Limb (tissue), 2 donors: ENCODE measurements around the gene CTNNA3.

Experiments used
- DNase-seq, 2 donors: peaks; one replicate each; pipeline ENCODE4 v3.0.0-alpha.2; 2016; ENCODE audit errors: extremely low spot score in 2 of 2

The CTNNA3 gene

GRCh38 chr10:66880826-66881225, 815.2 kb downstream of the CTNNA3 start:
- DNase-seq: no peak

DNA sequence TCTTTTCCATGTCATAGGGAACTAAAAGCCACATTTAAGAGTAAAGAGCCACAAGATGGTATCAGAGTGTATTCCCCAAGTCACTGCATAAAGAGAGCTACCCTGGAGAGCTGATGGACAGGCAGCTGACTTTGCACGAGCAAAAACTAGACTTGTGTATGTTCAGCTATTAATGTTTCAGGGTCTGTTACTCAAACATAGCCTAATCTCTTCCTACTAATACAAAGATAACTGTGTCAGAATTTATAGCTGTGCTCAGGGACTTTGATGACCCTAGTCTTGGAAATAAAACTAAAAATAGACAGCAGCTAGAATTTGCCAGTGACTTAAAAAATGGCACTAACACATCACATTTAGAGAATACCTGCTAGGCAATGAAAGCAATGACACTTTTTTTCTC, 815.7 kb downstream of the CTNNA3 start:
- DNase-seq: no peak

DNA sequence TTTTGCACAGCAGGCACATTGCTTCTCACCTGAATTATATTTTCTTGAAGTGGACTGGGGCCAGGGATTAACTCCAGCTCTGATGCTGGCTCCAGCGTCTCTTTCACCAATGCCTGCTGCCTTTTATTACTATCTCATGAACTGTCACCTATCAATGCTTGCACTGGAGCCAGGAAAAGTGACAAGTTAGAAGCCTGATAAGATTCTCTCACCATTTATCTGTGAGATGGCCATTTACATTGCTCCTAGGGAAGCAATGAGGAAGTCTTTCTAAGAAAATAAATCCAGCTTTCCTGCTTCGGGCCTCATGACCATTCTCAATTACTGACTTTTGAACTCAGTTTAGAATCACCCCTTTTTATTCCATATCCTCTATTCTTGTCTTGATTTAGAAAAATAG, 818.6 kb downstream of the CTNNA3 start:
- no peak for DNase-seq

DNA sequence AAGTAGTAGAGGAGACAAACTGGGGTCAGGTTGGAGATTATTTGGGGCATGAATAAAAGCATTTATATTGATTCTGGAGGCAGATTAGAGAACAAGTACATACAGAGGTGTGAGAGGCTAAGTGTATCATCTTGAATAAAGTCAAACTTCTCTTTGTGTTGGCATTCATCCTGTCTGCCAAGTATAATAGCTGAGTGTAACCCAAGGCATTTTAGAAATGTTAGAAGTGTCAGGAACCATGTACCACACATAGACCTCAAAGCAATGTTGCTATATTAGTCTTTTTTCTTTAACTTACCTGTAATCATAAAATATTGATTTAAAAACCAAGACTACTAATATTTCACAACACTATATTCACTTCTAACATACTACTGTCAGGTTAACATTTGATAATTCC, 826.4 kb downstream of the CTNNA3 start:
- DNase-seq: no peak

DNA sequence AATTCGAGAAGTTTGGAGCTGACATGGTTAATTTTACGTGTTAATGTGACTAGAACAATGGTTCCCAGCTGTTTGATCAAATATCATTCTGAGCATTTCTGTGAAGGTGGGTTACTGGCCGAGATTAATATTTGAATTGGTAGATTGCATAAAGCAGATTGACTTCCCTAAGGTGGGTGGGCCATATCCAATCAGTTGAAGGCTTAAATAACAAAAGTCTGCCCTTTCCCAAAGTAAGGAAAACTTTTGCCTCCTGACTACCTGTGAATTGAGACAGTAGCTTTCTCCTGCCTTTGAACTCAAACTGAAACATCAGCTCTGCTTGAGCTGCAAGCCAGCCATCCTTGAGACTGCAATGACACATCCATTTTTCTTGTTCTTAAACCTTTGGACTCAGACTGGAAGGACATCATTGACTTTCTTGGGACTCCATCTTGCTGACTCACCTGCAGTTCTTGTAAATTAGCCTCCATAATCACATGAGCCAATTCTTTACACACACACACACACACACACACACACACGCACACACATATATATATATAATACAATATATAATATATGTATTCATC, 833.2 kb downstream of the CTNNA3 start:
- no peak for DNase-seq

DNA sequence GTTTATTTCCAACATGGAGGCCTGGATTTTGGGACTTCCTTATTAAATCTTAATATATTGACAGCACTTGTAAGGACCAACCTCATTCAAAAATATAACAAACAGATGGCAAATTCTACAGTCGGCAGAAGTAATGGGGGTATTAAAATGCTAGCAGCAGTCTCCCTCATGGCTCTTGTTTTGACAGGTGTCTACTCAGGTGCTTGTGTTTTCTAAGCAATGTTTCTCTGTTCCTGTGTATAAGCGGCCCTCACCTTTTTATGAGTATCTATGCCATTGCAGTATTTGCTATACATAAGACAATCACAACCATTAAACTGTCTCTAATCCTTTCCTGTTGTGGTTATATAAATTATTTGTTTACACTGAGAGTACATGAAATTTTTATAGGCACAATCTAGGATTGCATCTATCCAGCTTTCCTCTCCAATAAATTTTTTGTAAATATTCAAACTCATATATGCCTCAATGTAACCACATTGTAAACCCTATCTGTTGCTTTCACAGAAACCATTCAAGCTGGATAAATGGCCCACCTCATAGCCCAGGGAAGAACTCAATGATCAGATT, 835.5 kb downstream of the CTNNA3 start:
- DNase-seq: no peak

DNA sequence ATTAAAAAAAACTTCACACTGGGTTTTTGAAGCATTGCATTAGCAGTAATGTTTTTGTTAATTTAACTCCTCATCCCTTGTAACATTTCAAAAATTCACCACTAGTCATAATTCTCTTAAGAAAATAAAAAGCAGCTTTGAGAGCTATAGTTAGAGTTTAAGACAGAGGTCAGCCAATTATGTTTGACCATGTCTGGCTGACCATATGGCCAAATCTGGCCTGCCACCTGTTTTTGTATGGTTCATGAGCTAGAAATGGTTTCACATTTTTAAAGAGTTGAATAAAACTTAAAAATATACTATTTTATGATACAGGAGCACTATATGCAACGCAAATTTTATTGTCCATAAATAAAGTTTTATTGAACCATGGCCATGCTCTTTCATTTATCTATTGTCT, 843.2 kb downstream of the CTNNA3 start:
- no peak for DNase-seq

GRCh38 chr10:66848856-66849255, 847.1 kb downstream of the CTNNA3 start:
- DNase-seq: no peak

GRCh38 chr10:66844176-66844942, 851.6 kb downstream of the CTNNA3 start:
- peak in 1 of 2 donors; percentile 25 for DNase-seq

DNA sequence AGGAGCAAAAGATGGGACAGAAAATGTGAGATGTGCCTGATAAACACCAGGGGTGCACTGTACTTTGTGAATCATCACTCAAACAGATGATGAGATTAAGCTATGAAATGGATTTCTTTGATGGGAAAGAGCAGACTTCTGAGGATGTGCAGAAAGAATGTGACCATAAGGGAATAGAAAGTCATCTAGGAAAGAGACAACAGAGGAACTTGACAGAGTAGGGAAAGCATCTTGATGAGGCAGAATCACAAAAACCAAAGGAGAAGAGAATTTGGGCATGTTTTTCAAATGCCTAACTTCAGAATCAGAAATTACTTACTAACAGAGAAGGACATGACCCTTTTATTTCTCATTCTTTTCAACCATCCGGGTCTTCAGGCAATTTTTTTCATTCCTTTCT, 852.6 kb downstream of the CTNNA3 start:
- no peak for DNase-seq

GRCh38 chr10:66842867-66843266, 853.1 kb downstream of the CTNNA3 start:
- no peak for DNase-seq

DNA sequence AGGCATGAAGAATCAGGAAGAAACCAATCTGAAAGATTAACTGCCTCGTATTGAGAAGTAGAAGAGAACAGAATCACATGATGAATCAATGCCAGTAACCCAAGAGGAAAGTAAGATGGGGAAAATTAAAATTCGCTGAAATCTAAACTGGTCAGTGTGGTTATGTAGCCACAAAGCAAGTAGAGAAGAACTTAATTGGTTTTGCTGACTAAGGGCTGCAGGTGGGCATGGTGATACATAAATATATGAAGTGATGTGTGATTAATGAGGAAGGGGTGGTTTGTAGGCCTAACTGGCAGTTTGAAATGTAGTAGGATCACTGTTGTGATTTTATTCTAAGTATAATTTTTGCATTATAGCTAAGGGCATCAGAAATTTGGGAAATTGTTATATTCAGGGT, 853.6 kb downstream of the CTNNA3 start:
- DNase-seq: no peak

- no peak for DNase-seq
Measured at GRCh38 chr10:66838656-66839055, 857.3 kb downstream of the CTNNA3 start.

DNA sequence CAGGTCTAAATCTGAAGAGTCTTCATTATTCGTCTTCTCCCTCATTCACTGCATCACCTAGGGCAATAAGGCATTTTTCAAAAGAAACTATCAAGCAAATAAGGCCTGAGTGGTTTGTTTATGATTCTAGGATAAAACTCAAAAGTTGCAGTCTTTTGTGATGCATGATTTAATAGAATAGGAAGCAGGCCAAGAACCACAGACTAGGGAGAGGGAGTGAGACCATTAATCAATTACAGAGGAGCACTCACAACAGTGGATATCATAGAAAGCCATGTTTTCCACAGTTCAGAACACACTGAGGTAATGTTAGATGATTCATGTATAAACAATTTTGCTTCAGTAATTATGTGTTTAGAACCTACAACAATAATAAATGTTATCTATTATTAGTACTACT, 858.0 kb downstream of the CTNNA3 start:
- no peak for DNase-seq

DNA sequence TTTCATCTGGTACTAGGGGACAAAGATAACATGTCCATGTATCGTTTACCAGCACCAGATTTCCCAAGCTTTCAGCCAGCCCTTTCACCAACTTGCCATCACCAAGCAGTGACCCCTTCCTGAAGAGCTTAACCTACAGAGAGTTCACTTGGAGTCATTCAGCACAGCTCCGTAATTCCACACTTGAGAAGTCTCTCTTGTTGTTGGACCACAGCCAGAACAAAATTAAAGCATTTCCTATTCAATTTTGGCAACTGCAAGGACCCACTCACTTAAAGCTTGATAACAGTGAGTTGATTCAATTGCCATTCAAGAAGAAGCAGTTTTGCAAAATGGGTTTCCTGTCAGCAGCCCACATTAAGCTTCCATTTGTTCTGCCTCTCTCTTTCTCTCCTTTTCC, 858.7 kb downstream of the CTNNA3 start:
- DNase-seq: no peak

- DNase-seq: no peak
Measured at GRCh38 chr10:66836771-66837170, 859.2 kb downstream of the CTNNA3 start.

DNA sequence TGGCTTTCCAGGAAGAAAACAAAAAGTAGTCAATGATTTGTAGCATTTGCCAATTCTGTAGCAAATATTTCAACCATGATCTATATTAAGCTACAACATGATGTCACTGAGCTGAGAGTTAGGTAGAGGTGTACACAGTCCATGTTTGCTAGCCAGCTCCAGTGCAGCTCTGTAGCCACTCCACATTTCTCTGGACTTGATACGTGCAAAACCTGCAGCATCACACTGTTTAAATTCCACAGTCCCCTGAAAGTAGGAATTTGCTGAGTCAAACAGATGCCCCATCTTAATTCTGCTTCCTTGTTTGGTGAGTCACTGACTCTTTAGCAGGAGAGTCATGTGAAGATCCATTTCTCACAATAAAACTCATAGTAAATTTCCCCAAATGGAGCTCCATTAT, 859.9 kb downstream of the CTNNA3 start:
- no peak for DNase-seq

DNA sequence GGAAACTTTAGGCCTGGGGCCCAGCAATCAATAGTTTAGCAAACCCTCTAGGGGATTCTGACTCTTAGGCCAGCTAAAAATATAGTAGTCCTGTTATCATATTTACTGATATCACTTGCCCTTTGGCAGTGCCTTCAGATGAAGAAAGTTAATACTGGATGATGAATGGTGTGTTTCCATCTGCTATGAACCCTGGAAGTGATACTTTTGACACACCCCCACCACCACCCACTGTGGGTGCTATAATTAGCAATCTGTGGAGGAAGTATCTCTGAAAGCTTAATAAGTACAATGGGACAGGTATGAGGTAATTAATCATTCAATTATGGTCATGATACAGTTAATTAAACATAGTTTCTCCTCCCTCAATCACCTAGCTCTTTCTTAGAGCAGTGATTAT, 860.6 kb downstream of the CTNNA3 start:
- no peak for DNase-seq

DNA sequence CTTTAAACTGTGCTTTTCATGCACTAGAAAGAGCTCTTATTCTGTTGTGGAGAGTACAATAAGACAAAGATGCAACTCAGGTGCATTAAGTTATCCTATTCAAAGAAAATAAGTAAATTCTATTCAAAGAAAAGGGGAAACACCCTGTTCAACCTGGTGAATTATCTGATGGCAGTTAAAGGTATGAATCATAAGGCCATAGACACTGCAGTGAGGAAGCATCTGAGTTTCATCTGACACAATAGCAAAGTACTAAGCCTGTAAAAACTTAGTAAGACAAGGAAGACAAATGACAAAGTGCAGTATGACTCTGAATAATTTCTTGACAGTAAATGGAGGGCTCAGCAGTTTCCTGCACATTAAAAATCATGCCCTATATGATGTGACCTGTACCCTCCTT, 861.2 kb downstream of the CTNNA3 start:
- DNase-seq: no peak

- no peak for DNase-seq
Measured at GRCh38 chr10:66833861-66834260, 862.1 kb downstream of the CTNNA3 start.

DNA sequence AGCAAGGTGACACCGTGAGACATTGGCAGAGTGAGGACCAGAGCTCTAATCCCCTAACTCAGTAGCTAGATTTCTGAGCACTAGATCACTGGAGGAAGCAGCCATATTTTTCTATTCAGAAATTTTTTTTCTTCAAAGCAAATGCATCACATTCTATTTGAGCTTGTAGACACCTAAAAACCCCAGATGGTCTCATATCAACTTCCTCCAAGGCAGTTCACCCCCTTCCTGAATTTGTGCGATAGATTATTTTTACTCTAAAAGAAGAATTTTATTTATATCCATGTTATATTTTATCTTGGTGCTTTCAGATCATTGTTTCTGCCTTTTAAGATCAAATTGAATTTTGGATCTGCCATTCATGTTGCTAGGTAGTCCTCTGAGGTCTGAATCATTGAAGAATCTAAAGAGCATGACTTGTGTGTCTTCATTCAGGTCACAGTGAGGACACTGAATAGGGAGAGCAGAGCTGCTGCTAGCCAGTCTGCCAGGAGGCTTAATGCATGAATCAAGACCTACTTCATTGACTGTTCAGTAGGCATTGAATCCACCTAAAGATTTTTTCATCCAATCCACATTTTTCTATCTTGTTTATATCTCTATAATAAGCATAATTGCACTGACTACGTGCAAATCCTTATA, 863.1 kb downstream of the CTNNA3 start:
- no peak for DNase-seq

DNA sequence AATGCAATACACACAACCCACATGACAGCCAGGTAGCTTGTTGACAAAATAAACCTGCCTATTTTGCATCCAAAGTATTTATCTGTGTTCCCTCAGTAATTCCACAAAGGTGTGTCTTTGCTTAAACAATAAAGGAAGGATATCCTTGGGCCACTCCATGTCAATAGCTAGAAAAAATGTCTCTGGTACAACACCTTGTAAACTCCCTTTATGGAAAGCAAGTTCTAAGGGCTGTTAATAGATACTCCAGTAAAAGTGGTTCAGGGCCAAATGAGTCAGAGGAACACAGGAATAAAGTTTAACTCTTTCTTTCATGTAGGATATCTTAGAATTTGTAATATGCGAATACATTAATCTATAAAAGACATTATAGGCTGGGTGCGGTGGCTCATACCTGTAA, 867.0 kb downstream of the CTNNA3 start:
- DNase-seq: no peak

GRCh38 chr10:66827353-66827752, 868.6 kb downstream of the CTNNA3 start:
- DNase-seq: no peak
